Liver (tissue), 3 donors: ENCODE results near the gene PRDM2.

Source experiments
- RAD21 ChIP-seq, 2 donors: IDR thresholded peaks; 2 replicates each; pipeline ENCODE4 v1.6.1; 2016; ENCODE audit warnings: antibody characterized with exemption in 2 of 2, mild to moderate bottlenecking in 2 of 2
- TF ChIP-seq, protein P1 (sequence below): fragments of 150-350 bp; IDR thresholded peaks from 2 replicates; pipeline ENCODE4 v1.5.1; 2017; ENCODE audit warnings: improper control_type of control experiment, low read depth, low read length; ENCODE audit not compliant: missing input control
- donor health status: healthy.
- donor health status: healthy.

DNA sequence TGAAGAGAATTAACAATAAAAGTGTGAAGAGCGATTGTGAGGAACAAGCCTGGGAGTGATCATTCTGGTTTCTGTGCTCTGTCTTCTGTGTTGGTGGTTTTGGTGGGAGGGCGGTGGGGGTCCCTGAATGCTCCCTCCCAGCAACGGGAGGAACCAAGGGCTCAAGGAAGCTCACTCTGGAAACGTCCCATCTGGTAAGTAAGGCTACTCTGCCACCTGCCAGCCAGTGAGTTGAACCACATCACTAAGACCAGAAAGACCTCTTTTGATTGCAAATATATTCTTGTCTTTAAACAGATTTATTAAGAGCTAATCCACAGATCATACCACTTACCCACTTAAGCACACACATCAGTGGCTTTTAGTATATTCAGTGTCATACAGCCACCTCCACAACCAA is 125.0 kb downstream of the PRDM2 start:
- TF ChIP-seq RAD21 (IDR thresholded peaks at IDR 0.05) = peak in 1 of 2 donors; percentile 54
- TF ChIP-seq, protein P1, sequence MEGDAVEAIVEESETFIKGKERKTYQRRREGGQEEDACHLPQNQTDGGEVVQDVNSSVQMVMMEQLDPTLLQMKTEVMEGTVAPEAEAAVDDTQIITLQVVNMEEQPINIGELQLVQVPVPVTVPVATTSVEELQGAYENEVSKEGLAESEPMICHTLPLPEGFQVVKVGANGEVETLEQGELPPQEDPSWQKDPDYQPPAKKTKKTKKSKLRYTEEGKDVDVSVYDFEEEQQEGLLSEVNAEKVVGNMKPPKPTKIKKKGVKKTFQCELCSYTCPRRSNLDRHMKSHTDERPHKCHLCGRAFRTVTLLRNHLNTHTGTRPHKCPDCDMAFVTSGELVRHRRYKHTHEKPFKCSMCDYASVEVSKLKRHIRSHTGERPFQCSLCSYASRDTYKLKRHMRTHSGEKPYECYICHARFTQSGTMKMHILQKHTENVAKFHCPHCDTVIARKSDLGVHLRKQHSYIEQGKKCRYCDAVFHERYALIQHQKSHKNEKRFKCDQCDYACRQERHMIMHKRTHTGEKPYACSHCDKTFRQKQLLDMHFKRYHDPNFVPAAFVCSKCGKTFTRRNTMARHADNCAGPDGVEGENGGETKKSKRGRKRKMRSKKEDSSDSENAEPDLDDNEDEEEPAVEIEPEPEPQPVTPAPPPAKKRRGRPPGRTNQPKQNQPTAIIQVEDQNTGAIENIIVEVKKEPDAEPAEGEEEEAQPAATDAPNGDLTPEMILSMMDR = peak; percentile 16
